Limb (tissue), 2 donors: ENCODE measurements around the gene MCTP2.
A peak's percentile ranks its signal among the peaks of the same experiment; 100 is the strongest.

Experiments used
- DNase-seq, 2 donors: peaks; one replicate each; pipeline ENCODE4 v3.0.0-alpha.2; 2016; ENCODE audit errors: extremely low spot score in 2 of 2

MCTP2 gene

DNA sequence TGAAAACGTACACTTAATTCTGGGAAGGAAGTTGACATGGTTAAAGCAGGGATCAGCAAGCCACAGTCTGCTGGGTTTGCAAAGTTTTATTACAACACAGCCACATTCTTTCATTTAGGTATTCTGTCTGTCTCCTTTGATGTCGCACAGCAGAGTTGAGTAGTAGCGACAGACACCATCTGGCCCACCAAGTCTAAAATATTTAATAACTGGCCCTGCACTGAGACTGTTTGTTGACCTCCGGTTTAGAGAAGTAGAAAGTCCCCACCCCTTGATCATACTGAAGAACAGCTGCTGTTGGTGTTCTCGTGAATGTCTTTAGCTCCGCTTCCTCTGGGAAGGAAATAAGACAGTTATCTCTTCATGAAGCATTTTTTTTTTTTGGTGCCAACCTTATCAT lies 66.2 kb downstream of the MCTP2 start:
- DNase-seq: no peak

DNA sequence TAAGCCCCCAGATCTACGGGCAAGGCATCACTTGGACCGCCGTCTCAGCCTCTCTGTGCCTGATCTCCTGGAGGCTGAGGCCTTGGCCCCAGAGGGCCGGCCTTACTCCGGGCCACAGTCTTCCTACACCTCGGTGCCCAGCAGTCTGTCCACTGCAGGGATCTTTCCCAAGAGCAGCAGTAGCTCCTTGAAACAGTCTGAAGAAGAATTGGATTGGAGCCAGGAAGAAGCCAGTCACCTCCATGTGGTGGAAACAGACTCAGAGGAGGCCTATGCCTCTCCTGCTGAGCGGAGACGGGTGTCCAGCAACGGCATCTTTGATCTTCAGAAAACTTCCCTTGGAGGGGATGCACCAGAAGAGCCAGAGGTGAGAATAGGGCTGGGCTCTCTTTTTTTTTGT lies 67.0 kb downstream of the MCTP2 start:
- DNase-seq: no peak

GRCh38 chr15:94300612-94301011 lies 69.3 kb downstream of the MCTP2 start:
- no peak for DNase-seq

- DNase-seq: no peak
Measured at GRCh38 chr15:94305133-94305532, 73.8 kb downstream of the MCTP2 start.

DNA sequence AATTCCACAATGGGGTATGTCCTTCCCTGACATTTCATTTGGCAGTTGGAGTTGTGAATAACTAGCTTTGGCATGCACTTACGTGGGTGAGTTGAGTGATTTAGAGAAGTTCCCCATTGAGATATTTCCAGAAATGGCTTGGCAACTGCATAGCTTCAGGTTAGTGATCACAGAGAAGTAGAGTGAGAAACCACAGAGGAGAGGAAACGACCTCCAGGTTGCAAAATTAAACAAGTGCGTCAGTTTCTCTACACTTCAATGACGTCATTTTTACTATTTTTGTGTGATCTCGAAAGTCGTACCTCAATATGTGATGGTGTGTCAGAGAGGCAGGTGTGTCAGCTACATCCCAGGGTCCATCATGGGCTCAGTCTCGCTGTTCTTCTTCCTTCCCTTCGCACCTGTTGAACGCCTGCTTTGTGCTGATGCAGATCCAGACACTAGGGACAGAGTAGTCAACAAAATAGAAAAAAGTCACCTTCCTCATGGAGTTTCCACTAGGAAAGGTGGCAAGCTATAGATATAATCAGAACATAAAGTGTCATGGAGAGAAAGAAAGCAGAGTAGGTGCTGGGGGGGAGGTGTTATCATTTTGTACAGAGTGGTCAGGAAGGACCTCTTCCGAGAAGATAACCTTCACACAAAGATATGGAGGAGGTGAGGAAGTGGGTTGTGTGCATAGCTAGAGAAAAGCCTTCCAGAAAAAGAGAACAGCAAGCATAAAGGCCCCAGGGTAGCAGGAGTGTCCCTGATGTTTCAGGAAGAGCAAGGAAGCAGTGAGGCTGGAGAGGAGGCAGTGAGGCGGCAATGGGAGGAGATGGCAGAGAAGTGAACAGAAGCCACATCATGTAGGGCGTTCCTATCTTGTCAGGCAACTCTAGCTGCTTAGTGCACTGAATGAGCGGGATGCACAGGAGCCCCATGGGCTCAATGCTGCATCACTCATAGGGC lies 75.6 kb downstream of the MCTP2 start:
- DNase-seq: no peak

DNA sequence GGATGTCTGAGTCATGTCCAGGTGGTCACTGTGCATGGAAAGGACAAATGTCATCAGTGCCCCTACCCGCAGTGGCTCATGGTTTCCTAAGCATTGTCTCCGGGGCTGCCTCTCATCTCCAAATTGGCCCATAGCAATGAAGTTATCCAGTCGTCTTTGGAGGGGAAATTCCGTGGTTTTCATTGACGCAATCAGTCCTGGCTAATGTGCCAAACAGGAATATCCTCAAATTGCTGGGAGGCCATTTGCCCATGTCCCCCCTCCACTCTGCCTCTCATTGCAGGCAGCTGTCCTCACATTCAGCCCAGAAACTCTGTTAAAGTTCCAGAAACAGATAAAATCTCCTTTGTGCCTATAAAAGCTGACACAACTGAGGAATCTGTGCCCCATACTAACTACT lies 81.6 kb downstream of the MCTP2 start:
- DNase-seq: no peak

DNA sequence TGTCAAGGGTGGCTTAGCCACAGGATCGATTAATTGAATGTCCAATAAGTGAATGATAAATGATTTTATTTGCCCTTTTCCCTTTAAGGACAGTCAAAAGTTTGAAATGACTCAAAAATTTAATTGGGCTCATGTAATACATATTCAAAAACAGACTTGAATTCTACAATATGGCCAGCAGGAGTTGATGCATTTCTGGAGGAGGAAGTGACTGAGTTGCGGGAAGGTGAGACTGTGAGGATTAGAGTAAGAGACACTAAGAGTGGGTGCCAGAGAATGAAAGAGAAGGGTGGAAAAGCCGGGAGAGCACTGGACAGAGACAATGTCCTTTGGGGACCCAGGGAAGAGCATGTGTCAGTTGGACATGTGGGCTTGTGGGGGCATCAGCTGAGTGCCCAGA lies 83.3 kb downstream of the MCTP2 start:
- DNase-seq: no peak

- no peak for DNase-seq
Measured at GRCh38 chr15:94317211-94317610, 85.8 kb downstream of the MCTP2 start.

- DNase-seq: no peak
Measured at GRCh38 chr15:94322141-94322540, 90.8 kb downstream of the MCTP2 start.

DNA sequence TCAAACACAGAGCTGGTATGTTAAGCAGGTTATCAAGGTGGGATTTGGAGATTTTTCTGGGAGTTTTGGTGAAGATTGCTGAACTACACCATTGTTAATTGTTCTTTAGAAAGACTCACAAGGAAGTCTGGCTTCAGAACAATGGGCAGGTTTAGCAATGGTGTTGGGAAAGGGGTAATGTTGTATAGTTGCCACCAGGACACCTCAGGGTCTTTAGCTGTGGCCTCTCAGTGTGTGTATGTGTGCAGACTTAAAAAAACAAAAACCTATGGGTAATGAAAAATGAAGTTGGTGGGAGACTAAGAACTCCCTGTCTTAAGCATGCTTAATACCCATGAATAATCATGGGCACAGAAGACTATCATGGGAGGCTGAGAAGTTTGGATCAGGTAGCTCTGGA lies 91.7 kb downstream of the MCTP2 start:
- no peak for DNase-seq

GRCh38 chr15:94324117-94324826 lies 92.9 kb downstream of the MCTP2 start:
- peak; percentile 71 to 78 for DNase-seq

GRCh38 chr15:94324835-94325767 lies 93.7 kb downstream of the MCTP2 start:
- DNase-seq: no peak

DNA sequence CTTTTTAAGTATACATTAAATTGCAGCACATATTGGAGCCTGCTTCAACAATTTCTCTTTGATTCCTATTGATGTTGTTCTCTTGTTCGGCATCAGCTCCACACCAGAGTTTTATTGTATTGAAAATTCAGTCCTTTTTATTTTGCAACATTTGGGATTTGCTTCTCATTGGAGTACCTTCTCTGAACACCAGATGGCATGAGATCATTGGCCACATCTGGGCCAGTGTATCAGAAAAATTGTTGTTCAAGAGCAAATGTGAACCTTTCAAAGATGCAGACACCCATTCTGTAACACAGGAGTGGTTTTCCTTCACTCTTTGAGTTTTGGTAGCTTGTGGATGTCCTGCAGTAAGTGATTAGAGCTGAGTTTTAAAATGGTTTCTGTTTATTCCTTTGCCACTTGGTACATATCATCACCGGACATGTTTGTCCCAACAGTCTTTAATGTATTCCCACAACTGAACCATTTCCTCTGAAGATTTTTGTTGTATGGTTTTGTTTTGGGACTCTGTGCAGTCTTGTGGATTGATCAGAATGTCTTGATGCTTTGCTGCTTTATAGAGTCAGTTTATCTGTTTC lies 96.1 kb downstream of the MCTP2 start:
- DNase-seq: peak in 1 of 2 donors; percentile 47

GRCh38 chr15:94331731-94332130 lies 100.4 kb downstream of the MCTP2 start:
- no peak for DNase-seq

DNA sequence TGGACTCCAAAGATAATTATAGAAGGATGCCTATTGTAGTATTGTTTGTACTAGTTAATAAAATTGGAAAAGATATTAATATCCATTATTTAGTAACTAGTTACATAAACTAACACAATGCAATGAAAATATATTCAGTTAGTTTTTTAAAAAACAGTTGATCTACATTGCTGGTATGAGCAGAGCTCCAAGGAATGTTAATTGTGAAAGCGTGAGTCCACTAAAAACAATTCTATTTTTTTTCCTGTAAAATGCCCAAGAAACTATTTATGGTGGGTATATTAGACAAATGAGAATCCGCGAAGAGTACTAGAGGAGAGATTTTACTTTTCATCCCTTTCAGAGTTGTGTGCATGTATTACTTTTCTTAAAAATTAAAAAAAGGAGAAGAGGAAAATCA lies 104.3 kb downstream of the MCTP2 start:
- no peak for DNase-seq

DNA sequence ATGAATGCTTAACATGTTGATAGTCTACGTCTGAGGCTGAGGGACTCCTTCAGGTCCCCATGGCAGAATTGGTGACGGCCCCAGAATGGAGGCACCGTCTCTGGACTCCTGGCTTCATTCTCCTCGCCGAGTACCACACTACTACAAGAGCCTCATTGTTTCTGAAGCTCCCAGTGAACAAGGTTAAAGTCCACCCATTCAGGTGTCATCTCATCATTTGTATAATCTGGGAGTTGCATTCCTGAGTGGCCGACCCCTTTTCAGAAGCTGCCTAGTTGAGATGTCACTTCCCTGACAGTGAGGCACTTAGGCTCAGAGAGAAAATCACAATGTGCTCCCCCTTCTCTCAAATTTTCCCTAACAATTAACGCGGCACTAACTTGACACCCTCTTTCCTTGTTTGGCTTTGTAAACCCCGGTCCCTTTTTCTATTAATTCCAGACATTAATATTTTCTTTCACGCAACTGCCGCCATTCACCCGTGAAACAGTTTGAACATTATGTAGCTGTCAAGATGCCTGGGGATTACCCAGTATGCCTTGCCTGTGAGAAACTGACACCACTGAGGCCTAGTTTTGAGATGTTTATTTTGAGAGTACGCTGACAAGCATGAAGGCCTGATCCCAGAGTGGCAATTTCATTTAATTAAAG lies 105.6 kb downstream of the MCTP2 start:
- no peak for DNase-seq

DNA sequence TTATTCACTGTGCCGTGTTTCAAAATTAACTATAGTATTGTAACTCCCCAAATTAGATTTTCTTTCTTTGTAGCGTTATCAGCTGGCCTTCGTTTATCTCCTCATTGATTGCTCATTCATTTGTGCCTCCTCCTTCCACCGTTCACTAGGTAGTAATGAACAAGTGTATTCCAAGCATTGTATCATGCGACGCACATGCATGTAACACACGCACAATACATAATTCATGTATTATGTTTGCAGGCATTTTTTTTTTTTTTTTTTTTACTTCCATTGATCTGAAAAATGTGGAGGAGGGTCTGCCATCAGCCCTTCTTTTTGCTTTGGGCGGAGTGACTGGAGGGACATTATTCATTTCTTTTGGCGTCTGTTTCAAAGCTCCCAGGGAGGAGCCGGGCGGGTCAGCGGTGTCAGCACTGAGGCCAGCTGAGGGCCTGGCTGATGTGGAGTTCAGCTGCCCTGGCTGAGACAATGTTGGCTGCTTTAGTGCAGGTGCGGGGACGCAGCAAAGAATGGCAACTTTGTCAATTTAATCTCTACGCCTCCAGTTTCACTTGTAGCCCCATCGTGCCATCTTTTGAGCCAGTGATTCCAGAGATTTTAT lies 107.0 kb downstream of the MCTP2 start:
- no peak for DNase-seq

GRCh38 chr15:94346282-94346681 lies 114.9 kb downstream of the MCTP2 start:
- DNase-seq: no peak

DNA sequence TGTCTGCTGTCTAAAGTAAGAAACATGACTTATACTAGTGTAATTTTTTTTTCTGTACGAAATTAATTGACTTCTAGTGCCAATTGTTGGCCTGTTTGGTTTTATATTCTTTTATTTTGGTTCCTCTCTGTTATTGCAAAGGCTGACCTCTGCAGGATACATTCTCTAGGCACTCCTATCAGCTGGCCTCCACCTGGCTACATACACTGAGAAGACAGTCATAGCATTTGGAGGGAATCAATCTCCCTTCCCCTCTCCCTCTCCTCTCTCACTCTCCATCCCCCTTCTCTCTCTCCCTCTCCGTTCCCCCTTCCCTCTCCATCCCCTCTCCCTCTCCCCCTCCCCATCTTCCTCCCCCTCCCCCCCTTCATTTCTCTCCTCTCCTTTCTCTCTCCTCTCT lies 116.7 kb downstream of the MCTP2 start:
- no peak for DNase-seq

- no peak for DNase-seq
Measured at GRCh38 chr15:94351031-94351535, 119.7 kb downstream of the MCTP2 start.
